ENCODE results near the gene PCMTD2.

PCMTD2 gene

DNA sequence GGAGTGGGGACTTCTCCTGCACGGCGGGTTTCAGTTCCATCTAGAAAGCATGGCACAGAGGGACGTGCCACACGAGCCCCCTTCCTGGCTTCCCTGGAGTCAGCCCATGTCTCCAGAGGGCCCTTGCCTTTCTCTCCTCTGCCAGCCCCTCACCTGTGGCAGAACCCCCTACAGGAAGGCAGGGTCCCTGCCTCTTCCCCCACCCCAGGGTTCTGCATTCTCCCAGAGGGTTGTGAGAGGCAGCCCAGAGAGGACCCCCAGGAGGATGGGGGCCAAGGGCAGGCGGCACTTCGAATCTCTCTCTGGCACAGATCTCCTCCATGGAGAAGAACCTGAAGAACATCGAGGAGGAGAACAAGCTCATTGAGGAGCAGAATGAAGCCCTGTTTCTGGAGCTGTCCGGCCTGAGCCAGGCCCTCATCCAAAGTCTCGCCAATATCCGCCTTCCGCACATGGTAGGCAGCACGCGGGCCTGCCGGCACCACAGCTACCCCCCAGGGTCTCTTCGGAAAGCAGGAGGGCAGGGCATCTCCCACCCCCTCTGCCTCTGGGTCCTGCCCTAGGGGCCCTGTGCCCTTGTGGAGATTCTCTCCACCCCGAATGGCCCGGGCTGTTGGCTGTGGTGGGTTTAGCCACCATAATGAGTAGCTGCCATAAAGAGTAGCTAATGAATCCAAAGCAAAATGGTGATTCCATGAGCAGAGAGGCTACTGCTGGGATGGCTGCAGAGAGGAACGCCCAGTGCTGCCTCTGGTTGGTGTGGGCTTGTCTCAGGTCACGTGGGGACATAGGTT, 15.9 kb upstream of the PCMTD2 start:
- no peak for DNase-seq

DNA sequence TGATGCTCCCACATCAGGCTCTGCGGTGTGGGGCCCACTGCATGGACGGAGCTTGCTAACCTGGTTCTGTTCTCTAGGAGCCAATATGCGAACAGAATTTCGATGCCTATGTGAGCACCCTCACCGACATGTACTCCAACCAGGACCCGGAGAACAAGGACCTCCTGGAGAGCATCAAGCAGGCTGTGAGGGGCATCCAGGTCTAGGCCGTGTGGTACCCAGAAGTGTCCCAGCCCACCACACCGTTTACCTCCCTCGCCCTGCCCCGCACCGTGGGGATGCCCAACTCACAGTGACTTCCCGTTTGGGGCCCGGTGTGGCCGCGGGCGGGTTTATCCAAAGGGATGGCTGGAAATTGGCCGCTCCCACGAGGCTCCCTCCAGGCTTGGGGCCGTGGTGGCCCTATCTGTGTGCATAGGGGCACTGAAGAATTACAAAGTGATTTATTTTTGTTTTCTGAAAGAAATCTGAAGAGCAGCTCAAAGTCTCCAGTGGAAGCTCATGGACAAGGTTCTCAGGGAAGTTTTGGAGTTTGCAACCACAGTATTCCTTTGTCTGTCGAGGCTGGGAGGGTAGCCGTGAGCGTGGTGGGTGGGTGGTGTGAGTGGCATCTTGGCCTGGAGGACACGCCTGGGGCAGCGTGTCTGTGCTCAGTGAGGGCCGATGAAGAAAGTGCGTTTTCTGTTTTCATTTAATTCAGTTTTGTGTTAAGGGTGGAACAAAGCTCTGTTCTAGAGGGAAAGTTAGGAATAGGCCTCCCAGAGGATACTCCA, 15.1 kb upstream of the PCMTD2 start:
- DNase-seq = no peak

DNA sequence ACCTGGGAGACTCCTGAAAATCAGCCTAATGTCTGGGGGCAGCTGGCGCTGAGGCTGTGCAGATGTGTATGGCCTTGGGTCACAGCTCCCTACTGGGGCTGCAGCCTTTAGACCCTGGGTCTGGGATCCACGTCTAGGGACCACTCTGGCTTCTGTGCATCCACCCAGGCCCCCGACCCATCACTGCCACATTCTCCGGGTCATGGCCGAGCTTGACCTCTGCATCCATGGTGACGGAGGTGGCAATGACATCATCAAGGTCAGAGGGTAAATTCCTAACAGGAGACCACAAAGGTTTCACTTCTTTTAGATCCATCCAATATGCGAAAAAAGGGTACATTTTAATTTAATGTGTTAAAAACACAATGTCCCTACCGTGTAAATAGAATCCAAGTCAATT, 14.5 kb upstream of the PCMTD2 start:
- no peak for DNase-seq

DNA sequence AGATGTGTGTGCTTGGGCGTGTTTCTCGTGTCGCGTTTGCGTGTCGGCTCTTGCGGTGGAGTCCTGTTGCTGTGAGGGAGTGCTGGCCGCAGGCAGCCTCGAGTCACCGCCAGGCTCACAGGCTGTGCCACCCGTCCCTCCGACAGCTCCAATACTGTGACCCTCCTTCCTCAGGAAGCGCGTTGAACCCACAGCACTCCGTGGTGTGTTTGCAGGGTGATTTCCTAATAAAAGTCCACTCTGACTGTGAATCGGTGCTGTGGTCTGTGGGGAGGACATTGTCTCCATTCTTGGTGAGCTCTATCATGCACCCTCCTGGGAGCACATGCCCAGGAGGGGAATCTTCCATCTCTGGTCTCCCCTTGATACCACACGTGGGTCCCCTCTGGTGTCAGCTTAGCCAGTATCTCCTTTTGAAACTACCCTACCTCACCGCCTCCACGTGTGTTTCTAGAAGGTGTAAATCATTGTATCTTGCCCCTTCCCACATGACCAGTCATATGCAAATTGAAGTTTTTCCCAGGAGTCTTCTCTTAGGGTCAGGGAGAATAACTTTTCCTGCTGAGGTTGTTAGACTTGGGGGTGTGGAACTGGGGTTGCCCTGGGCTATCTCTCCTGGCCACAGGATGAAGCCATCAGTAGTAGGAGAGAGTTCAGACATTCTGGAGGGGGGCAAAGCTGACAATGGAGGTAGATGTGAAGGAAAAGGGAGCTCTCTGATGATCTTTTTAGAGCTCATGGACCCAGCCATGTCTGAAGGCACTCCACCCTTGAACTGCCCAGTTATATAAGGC, 13.3 kb upstream of the PCMTD2 start:
- DNase-seq = no peak

DNA sequence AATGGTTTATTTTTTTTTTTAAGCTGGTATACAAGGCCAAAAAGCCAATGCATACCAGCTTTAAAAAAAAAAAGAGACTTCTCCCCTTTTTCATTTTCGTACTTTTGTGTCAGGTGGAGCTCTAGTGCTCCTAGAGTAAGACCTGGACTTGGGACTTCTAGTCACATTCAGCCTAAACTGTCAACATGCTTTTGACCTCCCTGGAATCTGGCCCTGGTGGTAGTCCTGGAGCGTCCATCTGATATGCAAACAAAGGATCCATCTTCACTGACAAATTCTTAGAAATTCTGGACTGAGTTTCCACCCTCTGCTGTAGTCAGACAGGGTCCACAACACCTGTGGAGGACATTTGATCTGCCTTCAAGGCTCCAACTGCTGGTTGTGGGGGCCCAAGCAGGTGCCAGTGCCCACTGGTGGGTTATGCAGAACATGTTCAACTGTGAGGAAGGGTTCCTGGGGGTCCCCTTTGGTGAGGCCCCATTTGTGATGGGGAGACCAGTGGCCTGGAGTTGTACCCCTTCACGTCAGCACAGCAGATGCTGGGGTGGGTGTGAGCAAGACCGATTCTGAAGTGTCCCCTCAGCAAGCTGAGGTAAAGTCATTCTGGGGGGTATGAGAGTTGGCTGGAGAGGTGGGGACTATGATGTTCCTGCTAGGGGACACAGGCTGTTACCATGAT, 12.6 kb upstream of the PCMTD2 start:
- no peak for DNase-seq

DNA sequence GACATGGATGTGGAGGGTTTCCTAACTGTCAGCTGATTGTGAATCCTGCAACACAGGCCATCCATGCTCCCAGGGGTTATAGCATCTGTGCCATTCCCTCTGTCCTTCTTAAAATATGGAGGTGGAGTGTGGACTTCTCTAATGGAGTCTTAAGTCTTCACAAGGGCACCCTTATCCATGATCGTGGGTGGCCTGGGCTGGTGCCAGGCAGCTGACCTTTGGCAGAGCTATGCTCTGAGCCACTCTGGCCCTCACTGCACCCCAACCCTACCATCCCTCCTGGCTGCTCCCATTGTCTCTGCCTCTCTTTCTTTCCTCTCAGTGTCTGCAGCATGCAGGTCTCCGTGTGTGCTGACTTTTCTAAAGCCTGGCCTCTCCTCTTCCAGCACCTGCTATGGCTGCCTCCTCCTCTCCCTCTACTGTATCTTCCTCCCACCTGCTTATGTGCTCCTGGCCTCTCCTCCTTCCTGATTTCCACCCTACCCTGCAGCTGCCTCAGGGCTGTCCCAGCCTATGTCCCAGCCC, 11.2 kb upstream of the PCMTD2 start:
- no peak for DNase-seq

DNA sequence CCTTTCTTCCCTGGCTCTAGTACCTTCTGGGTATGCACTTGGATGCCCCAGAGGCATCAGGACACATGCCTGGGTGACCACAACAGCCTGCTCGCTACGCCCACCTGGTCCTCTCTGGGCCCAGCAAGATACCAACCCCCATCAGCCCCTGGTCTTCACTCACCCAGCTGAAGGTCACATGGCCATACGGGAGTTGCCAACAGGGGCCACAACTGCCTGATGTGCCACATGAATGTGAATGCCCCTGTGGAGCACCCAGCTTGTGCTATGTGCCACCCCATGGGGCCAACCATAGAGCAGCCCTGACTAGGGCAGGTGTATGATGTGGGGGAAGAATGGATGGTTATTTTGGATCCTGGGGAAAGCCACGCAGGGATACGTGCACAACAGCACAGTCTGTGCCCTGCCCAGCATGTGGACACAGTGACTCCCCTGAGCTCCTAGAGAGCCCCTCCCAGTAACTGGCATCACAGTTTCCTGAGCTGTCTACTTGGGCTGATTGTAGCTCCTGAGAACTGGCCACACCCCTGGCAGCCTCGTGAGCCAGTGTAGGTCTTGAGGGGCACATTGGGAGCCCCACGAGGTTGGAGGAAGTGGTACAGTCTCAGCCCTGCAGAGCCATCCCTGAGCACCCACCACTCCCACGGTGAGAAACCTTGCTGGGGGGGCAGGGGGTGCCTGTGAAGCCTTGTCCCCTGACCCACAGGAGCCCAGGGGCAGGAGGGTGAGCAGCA, 10.5 kb upstream of the PCMTD2 start:
- no peak for DNase-seq

DNA sequence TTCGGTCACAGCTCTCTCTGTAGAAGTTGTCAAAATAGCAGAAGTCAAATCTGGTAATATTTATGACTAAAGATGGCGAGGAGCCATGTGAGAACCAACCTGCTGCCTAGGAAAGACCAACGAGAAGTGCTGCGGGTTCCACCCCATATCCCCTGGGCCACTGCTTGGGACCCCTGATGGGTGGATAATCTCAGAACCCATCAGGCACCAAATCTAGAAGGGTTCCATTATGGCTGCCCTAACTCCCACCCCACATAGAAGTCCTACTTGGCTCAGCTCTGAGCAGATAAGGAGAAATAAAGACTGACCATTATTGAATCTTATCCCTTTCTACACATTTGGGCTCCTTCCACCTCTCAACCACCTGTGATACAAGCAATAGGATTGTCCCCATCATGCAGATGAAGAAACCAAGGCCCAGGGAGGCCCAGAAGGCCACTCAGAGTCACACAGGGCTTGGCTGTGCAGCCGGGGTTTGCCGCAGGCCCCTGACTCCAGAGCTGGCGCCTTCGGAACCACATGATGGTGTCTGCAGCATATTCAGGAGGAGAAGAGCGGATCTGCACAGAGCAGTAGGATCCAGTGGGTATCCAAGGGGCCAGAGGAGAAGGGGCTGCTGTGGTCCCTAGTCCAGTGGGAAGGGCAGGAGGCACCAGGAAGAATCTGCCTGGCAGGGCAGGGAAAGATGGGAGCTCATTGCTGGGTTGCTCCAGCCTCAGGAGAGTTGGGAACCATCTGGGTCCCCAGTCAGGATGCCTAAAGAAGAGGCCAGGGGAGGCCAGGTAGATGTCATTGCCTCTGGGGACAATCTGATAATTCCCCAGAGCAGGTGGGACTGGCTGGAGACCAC, 9.6 kb upstream of the PCMTD2 start:
- no peak for DNase-seq

DNA sequence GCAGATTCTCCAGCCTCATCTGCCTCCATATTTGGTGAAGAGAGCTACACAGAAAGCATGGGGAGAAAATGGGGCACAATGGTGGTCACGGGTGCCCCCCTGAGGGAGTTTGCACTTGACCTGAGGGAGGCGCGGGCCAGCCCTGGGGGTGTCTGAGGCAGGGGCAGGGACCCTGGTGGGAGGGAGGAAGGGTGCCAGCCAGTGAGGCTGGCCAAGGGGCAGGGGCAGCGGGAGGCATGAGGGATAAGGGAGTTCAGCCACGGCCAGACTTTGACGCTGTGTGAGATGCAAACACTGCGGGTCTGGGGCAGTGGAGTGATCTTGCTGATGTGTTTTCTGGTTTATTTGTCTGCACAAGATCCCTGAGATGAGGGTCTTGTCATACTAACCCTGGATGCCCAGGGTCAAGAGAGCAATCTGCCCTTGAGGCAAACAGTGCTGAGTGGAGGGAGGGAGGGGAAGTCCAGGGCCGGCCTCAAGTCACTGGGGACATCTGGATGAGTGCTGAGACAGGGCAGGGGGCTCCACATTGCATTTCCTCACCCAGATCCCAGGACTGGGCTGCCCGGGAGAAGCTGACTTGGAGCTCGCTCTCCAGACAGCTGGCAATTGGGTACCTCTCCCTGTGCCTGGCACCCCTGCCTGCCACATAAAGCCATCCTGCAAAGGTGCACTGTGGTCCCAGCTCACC, 8.8 kb upstream of the PCMTD2 start:
- no peak for DNase-seq

DNA sequence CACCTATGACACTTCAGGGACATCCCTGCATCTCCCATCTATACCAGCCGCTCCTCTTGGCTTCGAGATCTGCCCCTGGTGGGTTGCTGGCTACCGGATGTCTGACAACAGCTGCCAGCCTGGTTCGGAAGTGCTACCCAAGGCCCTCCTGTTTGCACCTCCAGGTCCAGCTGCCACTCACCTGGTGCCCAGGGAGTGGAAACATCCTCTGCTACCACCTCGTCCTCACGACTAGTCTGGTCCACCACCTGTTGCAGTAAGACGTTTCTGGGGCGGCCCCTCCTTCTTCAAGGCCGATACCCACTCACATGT, 8.3 kb upstream of the PCMTD2 start:
- DNase-seq = no peak

DNA sequence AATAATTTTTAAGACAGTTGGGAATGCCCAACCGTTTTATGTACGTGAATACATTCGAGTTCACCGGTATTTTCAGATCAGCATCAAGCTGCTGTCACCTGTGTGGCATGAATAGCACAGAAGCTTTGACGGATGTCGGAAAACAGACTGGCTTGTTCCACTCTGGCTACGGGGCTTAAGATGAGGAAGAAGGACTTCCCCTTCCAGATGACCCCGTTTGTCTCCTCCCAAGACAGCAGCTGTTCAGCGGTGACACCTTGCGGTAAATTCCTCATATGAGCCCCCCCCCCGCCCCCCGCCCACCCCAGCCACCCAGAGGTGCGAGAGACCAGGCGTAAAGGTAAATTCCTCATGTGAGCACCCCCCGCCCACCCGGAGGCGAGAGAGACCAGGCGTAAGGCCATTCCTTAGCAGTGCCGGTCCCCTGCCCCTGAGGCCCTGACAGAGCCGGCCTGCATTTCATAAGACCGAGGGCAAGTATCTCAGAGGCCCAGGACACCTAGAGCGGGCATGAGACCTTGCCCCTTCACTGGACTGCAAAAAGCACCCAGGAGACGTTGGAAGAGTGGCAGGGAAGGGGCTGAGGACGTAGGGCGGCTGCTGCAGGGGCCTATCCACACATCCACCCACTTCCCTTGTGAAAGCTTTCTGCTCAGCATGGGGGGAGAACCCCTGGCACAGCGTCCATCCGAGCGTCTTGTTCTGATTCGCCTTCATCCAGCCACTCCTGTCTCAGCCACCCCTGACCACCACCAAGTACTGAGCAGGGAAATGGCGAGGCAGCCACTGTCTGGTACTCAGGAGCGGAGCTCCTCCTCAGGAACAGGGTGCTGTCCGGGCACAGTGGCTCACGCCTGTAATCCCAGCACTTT, 7.3 kb upstream of the PCMTD2 start:
- no peak for DNase-seq

DNA sequence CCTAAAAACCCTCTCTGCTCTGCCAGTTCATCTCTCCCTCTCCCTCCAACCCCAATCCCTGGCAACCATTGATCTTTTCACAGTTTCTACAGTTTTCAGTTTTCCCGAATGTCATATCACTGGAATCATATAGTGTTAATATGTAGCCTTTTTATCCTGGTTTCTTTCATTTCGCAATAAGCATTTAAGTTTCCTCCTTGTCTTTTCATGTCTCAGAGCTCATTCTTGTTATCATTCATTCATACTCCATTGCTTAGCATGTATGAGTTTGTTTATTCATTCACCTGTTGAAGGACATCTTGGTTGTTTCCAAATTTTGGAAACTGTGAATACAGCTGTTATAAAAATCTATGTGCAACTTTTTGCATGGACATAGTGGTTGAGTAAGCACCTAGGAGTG, 5.5 kb upstream of the PCMTD2 start:
- no peak for DNase-seq

DNA sequence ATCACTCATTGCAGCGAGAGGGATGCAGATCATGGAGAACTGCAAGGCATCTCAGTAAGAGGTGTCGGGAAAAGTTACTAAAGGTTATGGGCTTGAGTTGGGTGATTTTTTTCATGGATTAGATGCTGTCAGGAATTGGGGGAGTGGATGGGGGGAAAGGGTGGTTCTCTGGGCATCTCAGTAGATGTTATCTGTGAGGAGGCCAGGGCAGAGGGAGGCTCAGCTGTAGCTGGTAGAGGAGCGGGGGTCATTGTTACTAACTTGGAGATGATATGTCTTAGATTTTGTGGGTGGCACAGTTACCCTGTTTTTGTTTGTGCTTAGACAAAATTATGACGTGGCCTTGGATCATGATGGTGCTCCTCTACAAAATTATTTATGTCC, 2.6 kb upstream of the PCMTD2 start:
- DNase-seq = no peak

DNA sequence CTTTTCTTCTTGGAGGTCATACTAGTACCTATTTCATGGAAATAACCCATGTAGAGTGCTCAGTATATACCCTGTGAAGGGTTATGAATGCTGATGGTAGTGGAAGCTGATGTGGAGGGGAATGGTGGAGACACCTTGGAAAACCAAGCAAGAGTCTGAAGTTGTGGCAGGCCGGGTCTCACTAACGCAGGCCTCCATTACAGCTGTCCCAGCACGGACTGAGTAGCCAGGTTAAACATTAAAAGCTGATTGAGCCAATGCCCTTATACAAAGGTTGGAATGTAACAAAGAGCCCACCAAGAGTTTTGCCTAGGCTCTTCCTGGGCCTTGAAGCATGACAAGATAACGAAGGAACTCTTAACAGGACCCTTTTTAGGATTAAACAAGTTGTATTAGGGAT, 2.1 kb upstream of the PCMTD2 start:
- no peak for DNase-seq

DNA sequence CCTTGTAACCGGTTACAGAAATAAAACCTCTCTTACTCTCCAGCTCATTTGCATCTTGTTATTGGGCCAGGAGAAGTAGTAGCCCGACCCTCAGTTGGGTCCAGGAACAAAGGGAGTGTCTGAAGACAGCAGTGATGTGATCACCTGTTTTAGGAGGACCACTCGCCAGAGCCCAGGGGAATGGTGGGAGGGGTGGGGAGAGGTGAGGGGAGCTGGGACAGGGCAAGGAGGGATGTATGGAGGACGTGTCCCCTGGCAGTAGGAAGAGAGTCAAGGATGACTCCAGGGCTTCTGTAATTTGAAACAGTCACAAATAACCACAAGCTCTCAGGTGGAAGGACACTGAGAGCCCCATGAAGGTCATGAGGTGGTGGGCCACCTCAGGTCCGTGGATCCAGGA, 1.4 kb upstream of the PCMTD2 start:
- DNase-seq = no peak

DNA sequence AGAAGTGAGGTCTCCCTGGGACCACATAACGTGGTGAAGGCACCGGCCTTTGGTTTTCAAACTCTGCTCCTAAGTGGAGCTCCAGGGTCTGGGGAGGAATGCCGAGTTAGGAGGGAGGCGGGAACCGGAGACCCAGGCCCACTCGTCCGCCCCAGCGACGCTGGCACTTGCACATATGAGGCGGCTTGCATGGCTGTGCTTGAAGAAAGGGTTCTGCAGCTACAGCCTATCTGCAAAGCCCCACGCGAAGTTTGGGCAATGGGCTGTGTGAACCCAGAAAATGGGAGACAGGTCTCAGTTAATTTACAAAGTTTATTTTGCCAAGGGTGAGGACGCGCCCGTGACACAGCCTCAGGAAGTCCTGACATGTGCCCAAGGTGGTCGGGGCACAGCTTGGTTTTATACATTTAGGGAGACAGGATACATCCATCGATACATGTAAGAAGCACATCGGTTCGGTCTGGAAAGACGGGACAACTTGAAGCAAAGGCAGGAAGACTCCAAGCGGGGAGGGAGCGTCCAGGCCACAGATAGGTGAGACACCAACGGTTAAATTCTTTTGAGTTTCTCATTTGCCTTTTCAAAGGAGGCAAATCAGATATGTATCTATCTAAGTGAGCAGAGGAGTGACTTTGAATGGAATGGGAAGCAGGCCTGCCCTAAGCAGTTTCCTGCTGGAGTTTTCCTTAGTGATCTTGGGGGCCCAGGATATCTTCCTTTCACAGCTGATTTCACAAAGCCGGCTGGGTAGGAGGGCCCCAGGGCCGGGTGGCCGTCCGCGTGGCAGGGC, 782 bp upstream of the PCMTD2 start:
- no peak for DNase-seq

DNA sequence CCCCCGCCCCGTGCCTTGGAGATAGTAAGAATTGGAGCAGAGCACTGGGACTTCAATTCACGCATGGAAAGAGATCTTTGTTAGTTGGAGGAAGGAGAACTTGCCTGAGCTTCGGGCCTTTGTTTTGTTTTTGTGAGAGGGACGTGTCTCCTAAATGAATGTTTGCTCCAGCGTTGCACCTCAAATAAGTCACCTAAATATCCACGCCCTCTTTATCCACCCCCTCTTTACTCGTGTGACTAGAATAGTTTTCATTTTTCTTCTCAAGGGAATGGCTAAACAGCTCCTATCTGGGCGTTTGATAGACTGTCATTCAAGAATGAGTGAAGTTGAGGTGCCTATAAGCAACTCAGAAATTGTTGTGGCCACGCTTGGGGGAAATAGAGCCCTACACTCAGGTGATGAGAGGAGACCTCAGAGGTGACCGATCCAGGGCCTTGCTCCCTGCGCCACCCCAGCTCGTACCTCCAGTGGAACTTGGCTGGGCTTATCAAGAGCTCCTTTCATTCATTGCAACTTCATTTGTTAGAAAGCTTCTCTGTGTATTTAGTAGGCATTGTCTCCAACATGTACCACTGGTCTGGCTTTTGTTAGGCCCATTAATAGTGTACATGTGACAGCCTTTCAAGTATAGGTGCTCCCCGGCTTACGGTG, 861 bp downstream of the PCMTD2 start:
- no peak for DNase-seq

DNA sequence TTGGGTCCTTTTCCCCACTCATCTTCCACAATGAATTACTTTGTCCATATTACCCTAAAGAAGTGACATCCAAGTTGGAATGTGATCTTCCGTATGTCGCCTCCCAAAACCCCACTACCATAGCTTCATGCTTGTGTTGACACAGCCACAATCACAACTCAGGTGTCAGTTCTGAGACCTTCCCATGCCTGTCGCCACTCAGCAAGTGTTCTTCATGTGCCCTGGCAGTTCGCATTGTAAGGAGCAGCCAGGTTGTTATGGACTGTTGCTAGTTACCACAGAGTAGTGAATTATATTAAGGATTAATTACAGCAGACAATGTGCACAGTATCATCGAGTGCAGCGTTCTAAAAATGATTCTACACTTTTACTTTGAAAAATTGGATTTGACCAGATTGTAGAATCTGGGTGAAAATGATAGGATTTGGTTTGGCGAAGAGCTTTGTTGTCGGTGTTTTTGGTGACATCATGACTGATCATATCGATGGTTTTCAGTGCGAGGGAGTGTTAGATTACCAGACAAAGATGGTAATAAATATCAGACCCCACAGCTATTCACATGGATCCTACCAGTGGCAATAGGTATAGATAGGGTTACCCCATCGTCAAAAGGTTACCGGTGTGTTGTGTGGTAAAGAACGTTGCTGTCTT, 1.7 kb downstream of the PCMTD2 start:
- no peak for DNase-seq
